ENCODE measurements around the gene COMMD4. TPM values are rescaled to one million over a fixed set of nuclear protein-coding genes. Genes with fewer than 3 reads are reported as not detected.
"Not testable (repeated sequence)": the region's sequence is repeated elsewhere in the genome, so short reads cannot be mapped to it uniquely, and the experiment has no call there.

The COMMD4 gene
- total RNA-seq, 2 donors from 2014 or later, result 24.7 to 27.3 TPM

GRCh38 chr15:75339531-75340240 is 3.8 kb downstream of the COMMD4 start:
- ATAC-seq (no peak), DNase-seq (no peak)
- Mint-ChIP-seq H3K4me3 (no peak overlapping the region), H3K27ac (peak overlapping the region; percentile 62), H3K36me3 (ENCODE audit: low read depth) (no peaks in the 10 kb centered on the region), H3K4me1 (peaks cover 24% of the 10 kb centered on the region), H3K27me3 (no peaks in the 10 kb centered on the region)
- no peaks in the 10 kb centered on the region for H3K9me3 ChIP-seq (ENCODE audit: control insufficient read depth, low read length, poor library complexity, severe bottlenecking)

DNA sequence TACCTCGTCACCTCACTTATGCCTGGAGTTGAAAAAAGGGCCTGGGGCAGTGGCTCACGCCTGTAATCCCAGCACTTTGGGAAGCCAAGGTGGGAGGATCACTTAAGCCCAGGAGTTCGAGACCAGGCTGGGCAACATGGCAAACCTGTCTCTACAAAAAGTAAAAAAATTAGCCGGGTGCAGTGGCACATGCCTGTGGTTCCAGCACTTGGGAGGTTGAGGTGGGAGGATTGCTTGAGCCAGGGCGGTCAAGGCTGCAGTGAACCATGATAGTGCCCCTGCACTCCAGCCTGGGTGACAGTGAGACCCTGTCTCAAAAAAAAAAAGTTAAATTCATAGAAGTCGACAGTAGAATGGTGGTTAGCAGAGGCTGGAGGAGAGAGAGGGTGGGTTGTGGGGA is 6.4 kb downstream of the COMMD4 start:
- no peaks in the 10 kb centered on the region for H3K9me3 ChIP-seq (ENCODE audit: control insufficient read depth, low read length, poor library complexity, severe bottlenecking)
- DNase-seq (no peak), ATAC-seq (no peak)
- H3K27me3 Mint-ChIP-seq, result no peaks in the 10 kb centered on the region
- H3K36me3 Mint-ChIP-seq (ENCODE audit: low read depth), result no peaks in the 10 kb centered on the region
- peaks cover 16% of the 10 kb centered on the region for H3K4me1 Mint-ChIP-seq
- H3K27ac Mint-ChIP-seq, result no peak overlapping the region
- no peak overlapping the region for H3K4me3 Mint-ChIP-seq

DNA sequence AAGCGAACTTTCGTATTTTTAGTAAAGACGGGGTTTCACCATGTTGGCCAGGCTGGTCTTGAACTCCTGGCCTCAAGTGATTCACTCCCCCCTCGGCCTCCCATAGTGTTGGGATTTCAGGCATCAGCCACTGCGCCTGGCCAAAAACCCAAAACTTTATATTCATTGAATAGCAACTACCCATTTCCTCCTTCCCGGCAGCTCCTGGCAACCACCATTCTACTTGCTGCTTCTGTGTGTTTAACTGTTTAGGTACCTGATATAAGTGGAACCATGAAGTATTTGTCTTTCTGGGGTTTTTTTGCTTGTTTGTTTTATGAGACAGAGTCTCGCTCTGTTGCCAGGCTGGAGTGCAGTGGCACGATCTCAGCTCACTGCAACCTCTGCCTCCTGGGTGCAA is 8.1 kb downstream of the COMMD4 start:
- not testable (repeated sequence) for ATAC-seq, H3K27me3 Mint-ChIP-seq

GRCh38 chr15:75346796-75347221 is 10.9 kb downstream of the COMMD4 start, which contains the start of gene NEIL1:
Gene NEIL1, plus strand, starts transcription at chr15:75347039. Its CDS starts 1,867 bp downstream, at chr15:75348906.
- Mint-ChIP-seq H3K27me3 (no peaks in the 10 kb centered on the region), H3K27ac (peak within 1 kb of the TSS; percentile 84), H3K36me3 (ENCODE audit: low read depth) (no peaks in the 10 kb centered on the region), H3K4me1 (peaks cover 13% of the 10 kb centered on the region), H3K4me3 (peak within 1 kb of the TSS; percentile 91)
- no peaks in the 10 kb centered on the region for H3K9me3 ChIP-seq (ENCODE audit: control insufficient read depth, low read length, poor library complexity, severe bottlenecking)
- ATAC-seq, result no peak
- DNase-seq, result no peak

More for the DNA sequence above, 8.1 kb downstream of the COMMD4 start:
- H3K36me3 Mint-ChIP-seq (ENCODE audit: low read depth); DNase-seq; H3K9me3 ChIP-seq (ENCODE audit: control insufficient read depth, low read length, poor library complexity, severe bottlenecking); H3K4me3 Mint-ChIP-seq; H3K27ac Mint-ChIP-seq: not testable (repeated sequence)
- H3K4me1 Mint-ChIP-seq, result peaks cover 14% of the 10 kb centered on the region

GRCh38 chr15:75347222-75348033 is 11.6 kb downstream of the COMMD4 start:
- Mint-ChIP-seq H3K27me3 (no peaks in the 10 kb centered on the region), H3K36me3 (ENCODE audit: low read depth) (no peaks in the 10 kb centered on the region), H3K4me1 (peaks cover 13% of the 10 kb centered on the region), H3K4me3 (peak overlapping the region; percentile 91), H3K27ac (peak overlapping the region; percentile 84)
- ATAC-seq (peak; percentile 79), DNase-seq (peak; percentile 26 to 42 (median 40))
- H3K9me3 ChIP-seq (ENCODE audit: control insufficient read depth, low read length, poor library complexity, severe bottlenecking), result no peaks in the 10 kb centered on the region

- DNase-seq (no peak), ATAC-seq (no peak)
- H3K27ac Mint-ChIP-seq, result peak overlapping the region; percentile 39
- H3K36me3 Mint-ChIP-seq (ENCODE audit: low read depth), result no peaks in the 10 kb centered on the region
- peaks cover 13% of the 10 kb centered on the region for H3K4me1 Mint-ChIP-seq
- H3K9me3 ChIP-seq (ENCODE audit: control insufficient read depth, low read length, poor library complexity, severe bottlenecking), result no peaks in the 10 kb centered on the region
- H3K27me3 Mint-ChIP-seq, result no peaks in the 10 kb centered on the region
- H3K4me3 Mint-ChIP-seq, result peak overlapping the region; percentile 91
Measured at GRCh38 chr15:75348034-75348561, 12.2 kb downstream of the COMMD4 start.

DNA sequence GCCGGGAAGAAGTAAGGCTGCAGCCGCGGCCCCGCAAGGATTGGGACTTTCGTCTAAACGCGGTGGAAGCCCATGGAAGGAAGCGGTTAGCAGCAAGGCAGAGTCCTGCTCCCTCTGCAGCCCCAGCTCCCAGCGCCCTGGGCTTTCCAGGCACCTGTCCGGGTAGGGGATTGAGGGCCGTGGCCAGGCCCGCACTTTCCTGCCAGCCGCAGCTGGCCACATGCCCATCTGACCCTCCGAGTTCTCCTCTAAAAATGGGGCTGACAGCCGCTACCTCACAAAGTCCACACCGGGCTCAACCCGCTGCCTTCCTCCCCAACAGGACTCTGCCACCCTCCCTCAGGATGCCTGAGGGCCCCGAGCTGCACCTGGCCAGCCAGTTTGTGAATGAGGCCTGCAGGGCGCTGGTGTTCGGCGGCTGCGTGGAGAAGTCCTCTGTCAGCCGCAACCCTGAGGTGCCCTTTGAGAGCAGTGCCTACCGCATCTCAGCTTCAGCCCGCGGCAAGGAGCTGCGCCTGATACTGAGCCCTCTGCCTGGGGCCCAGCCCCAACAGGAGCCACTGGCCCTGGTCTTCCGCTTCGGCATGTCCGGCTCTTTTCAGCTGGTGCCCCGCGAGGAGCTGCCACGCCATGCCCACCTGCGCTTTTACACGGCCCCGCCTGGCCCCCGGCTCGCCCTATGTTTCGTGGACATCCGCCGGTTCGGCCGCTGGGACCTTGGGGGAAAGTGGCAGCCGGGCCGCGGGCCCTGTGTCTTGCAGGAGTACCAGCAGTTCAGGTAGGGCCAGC is 12.9 kb downstream of the COMMD4 start:
- Mint-ChIP-seq H3K36me3 (ENCODE audit: low read depth) (no peaks in the 10 kb centered on the region), H3K4me3 (peak overlapping the region; percentile 37), H3K27me3 (no peaks in the 10 kb centered on the region), H3K4me1 (peaks cover 13% of the 10 kb centered on the region), H3K27ac (peak overlapping the region; percentile 39)
- H3K9me3 ChIP-seq (ENCODE audit: control insufficient read depth, low read length, poor library complexity, severe bottlenecking), result no peaks in the 10 kb centered on the region
- no peak for ATAC-seq
- DNase-seq, result no peak

DNA sequence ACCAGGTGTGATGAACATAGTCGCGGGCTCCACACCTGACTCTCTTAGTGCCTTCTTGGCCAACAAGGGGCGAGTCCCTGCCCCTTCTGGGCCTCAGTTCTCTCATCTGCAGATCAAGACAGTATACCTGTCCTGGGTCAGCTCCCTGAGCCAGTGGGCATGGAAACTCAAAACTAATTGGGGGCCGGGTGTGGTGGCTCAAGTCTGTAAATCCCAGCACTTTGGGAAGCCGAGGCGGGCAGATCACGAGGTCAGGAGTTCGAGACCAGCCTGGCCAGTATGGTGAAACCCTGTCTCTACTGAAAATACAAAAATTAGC is 13.4 kb downstream of the COMMD4 start:
- H3K9me3 ChIP-seq (ENCODE audit: control insufficient read depth, low read length, poor library complexity, severe bottlenecking); DNase-seq; H3K27me3 Mint-ChIP-seq; H3K36me3 Mint-ChIP-seq (ENCODE audit: low read depth); ATAC-seq: not testable (repeated sequence)
- peaks cover 11% of the 10 kb centered on the region for H3K4me1 Mint-ChIP-seq
- H3K27ac Mint-ChIP-seq, result peak overlapping the region; percentile 39
- peak overlapping the region; percentile 37 for H3K4me3 Mint-ChIP-seq

DNA sequence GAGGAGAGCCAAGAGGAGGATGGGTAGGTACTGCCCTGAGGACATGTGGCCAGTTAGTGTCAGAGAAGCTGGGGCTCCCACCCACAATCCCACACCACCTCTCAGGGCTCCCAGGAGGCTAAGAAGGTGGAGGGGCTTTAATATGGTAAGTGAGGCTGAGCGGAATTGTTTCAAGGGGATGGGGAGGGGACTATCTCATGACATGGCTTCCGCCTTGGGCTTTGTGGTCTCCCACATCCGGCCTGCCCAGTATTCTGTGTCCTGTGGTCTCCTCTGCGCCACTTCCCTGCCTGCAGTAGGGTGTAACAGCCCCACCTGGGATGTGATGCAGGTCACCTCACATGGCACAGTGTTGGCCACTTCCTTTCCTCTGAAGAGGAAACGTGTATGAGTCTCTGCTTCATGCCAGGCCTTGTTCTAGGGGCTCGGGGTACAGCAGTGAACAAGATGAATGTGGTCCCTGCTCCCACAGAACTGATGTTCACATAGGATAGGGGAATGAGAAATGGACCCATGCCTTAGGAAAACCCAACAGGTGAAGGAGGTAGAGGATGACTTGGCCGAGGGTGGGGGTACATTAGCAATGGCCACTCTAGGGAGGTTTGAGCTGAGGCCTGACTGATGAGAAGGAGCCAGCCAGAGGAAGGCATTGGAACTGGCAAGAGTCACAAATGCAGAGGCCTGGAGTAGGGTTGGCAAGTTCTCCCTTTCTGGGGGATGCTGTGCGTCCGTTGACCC is 14.2 kb downstream of the COMMD4 start:
- Mint-ChIP-seq H3K27ac (peak overlapping the region; percentile 39), H3K4me1 (peaks cover 13% of the 10 kb centered on the region), H3K4me3 (peak overlapping the region; percentile 22), H3K36me3 (ENCODE audit: low read depth) (no peaks in the 10 kb centered on the region), H3K27me3 (no peaks in the 10 kb centered on the region)
- DNase-seq (peak; percentile 34 to 59 (median 47)), ATAC-seq (peak; percentile 79)
- H3K9me3 ChIP-seq (ENCODE audit: control insufficient read depth, low read length, poor library complexity, severe bottlenecking), result no peaks in the 10 kb centered on the region

- Mint-ChIP-seq H3K27me3 (no peaks in the 10 kb centered on the region), H3K4me1 (peaks cover 13% of the 10 kb centered on the region), H3K4me3 (peak overlapping the region; percentile 1), H3K27ac (peak overlapping the region; percentile 39), H3K36me3 (ENCODE audit: low read depth) (no peaks in the 10 kb centered on the region)
- ATAC-seq, result no peak
- DNase-seq, result no peak
- no peaks in the 10 kb centered on the region for H3K9me3 ChIP-seq (ENCODE audit: control insufficient read depth, low read length, poor library complexity, severe bottlenecking)
Measured at GRCh38 chr15:75350601-75351361, 14.9 kb downstream of the COMMD4 start.

GRCh38 chr15:75352186-75353080 is 16.6 kb downstream of the COMMD4 start:
- peak overlapping the region; percentile 15 for H3K4me3 Mint-ChIP-seq
- DNase-seq (no peak), ATAC-seq (no peak)
- H3K4me1 Mint-ChIP-seq, result peaks cover 8% of the 10 kb centered on the region
- no peaks in the 10 kb centered on the region for H3K27me3 Mint-ChIP-seq
- H3K27ac Mint-ChIP-seq, result peak overlapping the region; percentile 39
- no peaks in the 10 kb centered on the region for H3K9me3 ChIP-seq (ENCODE audit: control insufficient read depth, low read length, poor library complexity, severe bottlenecking)
- H3K36me3 Mint-ChIP-seq (ENCODE audit: low read depth), result no peaks in the 10 kb centered on the region

Measured in T-helper 17 cell (primary cell).